ENCODE results near the gene GORASP2.

The GORASP2 gene

DNA sequence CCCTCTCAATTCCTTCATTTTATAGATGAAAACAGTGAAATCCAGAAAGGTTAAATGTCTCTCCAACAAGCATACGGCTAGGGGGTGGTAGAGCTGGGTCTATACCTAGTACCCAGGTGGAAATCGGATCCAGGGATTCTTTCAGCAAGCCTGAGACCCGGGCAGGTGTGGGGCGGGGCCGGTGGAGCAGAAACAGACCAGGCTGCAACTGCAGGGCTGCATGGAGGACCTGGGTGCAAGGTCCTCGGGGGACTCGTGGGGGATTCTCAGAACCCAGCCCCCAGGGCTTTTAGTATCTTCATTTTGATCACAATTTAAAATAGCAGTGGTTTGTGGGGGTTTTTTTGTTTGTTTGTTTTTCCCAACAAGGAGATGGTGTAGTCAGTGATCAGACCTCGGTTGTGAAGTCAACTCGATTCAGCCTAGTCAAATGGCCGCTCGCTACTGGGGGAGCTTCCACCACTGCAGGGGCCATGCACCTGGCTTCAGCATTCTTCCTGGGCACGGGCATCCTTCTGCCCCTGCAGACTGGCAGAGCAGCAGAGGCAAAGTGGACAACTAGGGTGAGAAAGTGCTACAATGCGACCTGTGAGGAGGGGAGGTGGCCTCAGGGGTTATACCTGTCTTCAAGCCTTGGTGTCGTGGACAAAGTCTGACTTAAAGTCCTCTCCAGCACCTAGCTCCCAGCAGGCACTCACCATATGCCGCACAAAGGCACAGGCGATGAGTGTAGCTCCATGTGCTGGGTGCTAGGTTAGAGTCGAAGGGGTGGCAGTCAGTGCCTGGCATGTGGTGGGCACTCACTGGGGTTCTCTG, 46.3 kb downstream of the GORASP2 start:
- peaks cover 5% of the 10 kb centered on the region for H3K4me1 Mint-ChIP-seq (ENCODE audit: low read depth)
- DNase-seq (ENCODE audit: low spot score): no peak
- no peak overlapping the region for H3K27ac Mint-ChIP-seq
- no peaks in the 10 kb centered on the region for H3K9me3 Mint-ChIP-seq
- H3K27me3 Mint-ChIP-seq (ENCODE audit: low read depth): no peaks in the 10 kb centered on the region
- no peaks in the 10 kb centered on the region for H3K36me3 Mint-ChIP-seq (ENCODE audit: low read depth)
- H3K4me3 Mint-ChIP-seq: no peak overlapping the region

DNA sequence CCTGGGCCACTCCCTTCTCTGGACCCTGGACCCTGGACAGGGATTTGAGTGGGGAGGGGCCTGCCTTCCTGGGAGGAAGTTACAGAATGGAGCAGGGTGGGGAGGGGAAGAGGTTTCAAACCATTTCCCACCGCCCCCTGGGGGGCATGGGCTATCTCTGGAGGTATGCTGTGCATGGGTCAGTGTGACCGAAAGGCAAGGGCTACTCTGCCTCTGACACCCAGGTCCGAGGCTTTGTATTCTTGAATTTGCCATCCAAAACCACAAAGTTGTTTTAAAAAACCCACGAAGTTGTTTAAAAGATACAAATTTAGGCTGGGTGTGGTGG, 46.9 kb downstream of the GORASP2 start:
- no peaks in the 10 kb centered on the region for H3K36me3 Mint-ChIP-seq (ENCODE audit: low read depth)
- no peak for DNase-seq (ENCODE audit: low spot score)
- H3K27me3 Mint-ChIP-seq (ENCODE audit: low read depth): no peaks in the 10 kb centered on the region
- H3K9me3 Mint-ChIP-seq: no peaks in the 10 kb centered on the region
- no peak overlapping the region for H3K27ac Mint-ChIP-seq
- H3K4me1 Mint-ChIP-seq (ENCODE audit: low read depth): peaks cover 5% of the 10 kb centered on the region
- no peak overlapping the region for H3K4me3 Mint-ChIP-seq

DNA sequence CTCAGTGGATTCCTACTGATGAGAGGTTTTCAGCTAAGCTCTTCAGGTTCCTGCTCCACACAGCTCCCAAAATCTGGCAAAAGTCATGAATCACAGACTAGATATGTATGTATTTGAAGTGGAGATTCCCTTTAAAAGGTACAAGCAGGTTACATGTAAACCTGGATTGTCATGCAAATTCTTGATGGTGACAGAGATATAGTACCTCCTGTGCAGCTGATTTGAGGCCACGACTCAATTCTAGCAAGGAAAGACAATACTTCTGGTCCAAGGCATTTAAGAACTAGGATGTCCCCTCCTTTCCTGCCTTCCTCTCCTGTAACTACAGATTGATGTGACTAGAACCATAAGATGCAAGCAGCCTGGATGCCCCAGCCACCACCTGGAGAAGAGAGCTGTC, 55.0 kb downstream of the GORASP2 start:
- DNase-seq (ENCODE audit: low spot score): no peak
- no peaks in the 10 kb centered on the region for H3K27me3 Mint-ChIP-seq (ENCODE audit: low read depth)
- H3K4me1 Mint-ChIP-seq (ENCODE audit: low read depth): no peaks in the 10 kb centered on the region
- no peak overlapping the region for H3K27ac Mint-ChIP-seq
- H3K9me3 Mint-ChIP-seq: no peaks in the 10 kb centered on the region
- no peak overlapping the region for H3K4me3 Mint-ChIP-seq
- H3K36me3 Mint-ChIP-seq (ENCODE audit: low read depth): peaks cover 6% of the 10 kb centered on the region

DNA sequence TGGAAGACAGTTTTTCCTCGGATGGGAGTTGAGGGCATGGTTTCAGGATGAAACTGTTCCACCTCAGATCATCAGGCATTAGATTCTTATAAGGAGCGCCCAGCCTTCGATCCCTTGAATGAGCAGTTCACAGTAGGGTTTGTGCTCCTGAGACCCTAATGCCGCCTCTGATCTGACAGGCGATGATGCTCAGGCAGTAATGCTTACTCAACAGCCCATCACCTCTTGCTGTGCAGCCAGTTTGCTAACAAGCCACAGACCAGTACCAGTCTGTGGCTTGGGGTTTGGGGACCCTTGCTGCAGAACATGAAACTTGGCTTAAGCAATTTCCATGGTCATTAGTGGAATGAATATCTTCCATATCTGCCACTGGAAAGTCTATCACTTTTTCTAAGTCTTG, 56.4 kb downstream of the GORASP2 start:
- Mint-ChIP-seq H3K36me3 (ENCODE audit: low read depth) (peaks cover 6% of the 10 kb centered on the region), H3K9me3 (no peaks in the 10 kb centered on the region), H3K27ac (no peak overlapping the region), H3K4me1 (ENCODE audit: low read depth) (no peaks in the 10 kb centered on the region), H3K4me3 (no peak overlapping the region), H3K27me3 (ENCODE audit: low read depth) (no peaks in the 10 kb centered on the region)
- DNase-seq (ENCODE audit: low spot score): no peak

DNA sequence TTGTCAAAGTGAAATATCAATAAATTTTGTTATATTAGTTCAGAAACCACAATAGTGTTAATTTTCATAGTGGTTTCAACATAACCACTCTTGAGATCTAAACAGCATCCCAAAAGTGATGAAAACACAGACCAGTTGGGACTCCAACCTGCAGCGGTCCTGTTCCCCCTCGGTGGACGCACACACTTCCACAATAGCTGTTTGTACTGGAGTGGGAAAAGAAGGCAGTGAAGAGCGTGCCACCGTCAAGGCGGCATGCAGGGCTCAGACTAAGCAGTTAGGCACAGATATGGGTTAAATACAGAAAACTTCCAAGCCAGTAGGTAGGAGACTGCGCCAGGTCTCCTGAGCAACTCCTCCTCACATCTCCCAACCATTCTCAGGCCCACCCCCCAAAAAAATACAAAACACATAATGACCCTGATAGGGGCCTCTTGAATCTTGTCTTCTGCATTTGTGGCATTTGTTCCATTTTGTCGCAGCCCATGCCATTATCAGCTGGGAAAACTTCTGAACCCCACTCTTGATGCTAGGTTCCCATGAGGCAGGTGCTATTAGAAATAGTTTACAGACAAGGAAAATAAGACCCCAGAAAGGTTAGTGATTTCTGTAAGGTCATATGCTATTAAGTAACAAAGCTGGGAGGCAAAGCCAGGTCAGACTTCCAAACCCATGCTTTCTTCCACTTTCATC, 57.7 kb downstream of the GORASP2 start:
- Mint-ChIP-seq H3K4me1 (ENCODE audit: low read depth) (peaks cover 2% of the 10 kb centered on the region), H3K27me3 (ENCODE audit: low read depth) (no peaks in the 10 kb centered on the region), H3K4me3 (no peak overlapping the region), H3K36me3 (ENCODE audit: low read depth) (peaks cover 12% of the 10 kb centered on the region), H3K9me3 (no peaks in the 10 kb centered on the region), H3K27ac (no peak overlapping the region)
- DNase-seq (ENCODE audit: low spot score): no peak

DNA sequence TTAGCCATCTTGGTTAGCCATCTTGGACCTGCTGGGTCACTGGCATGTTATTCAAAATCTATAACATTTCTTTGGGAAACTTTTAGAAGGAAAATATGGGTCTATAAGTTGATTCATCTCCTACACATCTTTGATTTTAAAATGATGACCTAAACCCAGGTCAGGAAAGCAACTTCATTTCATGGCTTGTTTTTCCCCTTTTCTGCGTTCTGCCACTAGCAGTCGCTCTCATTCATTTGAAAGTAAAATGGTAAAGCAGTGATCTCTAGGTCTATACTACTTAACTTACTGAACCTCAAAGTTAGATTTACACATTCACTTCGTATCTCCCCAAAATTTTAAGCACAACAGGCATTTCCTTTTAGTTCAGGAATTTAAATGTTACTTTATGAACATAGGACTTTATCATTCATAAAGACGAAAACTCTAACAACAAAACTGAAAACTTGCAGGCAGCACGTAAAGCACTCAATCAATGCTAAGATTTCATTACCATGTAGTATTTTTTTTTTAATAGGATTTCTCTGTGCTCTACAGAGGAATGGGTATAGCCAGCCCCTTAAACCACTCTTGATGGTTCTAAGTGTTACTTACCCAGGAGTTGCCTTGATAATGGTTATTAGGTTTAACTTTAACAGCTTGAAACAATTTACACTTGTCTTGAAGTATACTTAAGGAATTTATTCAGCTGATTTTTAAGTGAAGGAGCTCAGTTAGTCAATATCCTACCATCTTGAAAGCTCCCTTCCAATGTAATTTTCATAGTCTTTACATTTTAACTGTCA, 62.5 kb downstream of the GORASP2 start:
- Mint-ChIP-seq H3K36me3 (ENCODE audit: low read depth) (peaks cover 23% of the 10 kb centered on the region), H3K27ac (no peak overlapping the region), H3K4me3 (no peak overlapping the region), H3K27me3 (ENCODE audit: low read depth) (no peaks in the 10 kb centered on the region), H3K9me3 (no peaks in the 10 kb centered on the region), H3K4me1 (ENCODE audit: low read depth) (peaks cover 2% of the 10 kb centered on the region)
- DNase-seq (ENCODE audit: low spot score): no peak

DNA sequence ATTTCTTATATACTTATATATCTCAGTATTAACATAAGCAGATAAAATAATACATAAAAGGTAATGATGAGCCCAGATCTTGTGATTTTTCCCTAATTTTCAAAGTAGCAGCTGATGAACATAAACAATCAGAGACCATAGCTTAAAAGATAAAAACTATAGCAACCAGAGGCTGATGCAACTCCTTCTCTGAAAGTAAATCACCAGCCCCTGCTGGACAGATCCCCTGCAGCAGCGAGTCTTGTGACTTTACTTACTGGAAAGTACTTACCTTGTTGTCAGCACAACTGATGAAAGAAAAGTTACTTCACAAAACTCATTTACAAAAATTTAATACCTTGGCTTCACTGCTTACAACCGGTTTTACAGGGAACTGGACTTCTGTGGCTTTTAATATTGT, 67.3 kb downstream of the GORASP2 start:
- H3K9me3 Mint-ChIP-seq: no peaks in the 10 kb centered on the region
- no peak for DNase-seq (ENCODE audit: low spot score)
- no peaks in the 10 kb centered on the region for H3K4me1 Mint-ChIP-seq (ENCODE audit: low read depth)
- H3K36me3 Mint-ChIP-seq (ENCODE audit: low read depth): peaks cover 39% of the 10 kb centered on the region
- no peak overlapping the region for H3K27ac Mint-ChIP-seq
- no peaks in the 10 kb centered on the region for H3K27me3 Mint-ChIP-seq (ENCODE audit: low read depth)
- H3K4me3 Mint-ChIP-seq: no peak overlapping the region

DNA sequence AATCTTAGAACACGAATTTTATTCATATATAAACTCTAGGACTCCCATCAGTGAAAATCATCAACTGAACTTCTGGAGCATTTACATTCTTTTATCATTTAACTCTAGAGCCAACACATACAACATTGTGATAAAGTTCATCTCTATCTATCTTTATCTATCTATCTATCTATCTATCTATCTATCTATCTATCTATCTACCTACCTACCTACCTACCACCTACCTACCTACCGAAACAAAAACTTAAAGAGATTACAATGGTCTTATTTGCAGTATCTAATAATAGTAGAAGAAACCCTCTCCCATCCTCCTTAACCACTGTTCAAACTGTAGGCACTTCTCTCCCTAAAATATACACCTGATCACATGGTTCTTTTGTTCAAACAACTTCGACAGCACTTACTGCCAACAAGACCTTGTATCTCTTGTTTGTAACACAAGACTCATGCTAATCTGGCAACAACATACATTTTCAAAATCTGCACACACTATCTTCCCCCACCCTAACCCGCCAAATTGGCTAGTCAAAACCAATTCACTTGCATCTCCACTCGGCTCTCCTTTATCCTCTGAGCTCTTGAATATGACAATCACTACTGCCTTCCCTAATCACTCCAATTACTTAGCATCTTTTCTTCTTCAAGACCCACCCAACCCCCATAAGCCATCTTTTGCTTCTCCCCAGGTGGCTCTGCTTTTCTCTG, 69.0 kb downstream of the GORASP2 start:
- no peaks in the 10 kb centered on the region for H3K4me1 Mint-ChIP-seq (ENCODE audit: low read depth)
- H3K36me3 Mint-ChIP-seq (ENCODE audit: low read depth): peaks cover 46% of the 10 kb centered on the region
- no peaks in the 10 kb centered on the region for H3K27me3 Mint-ChIP-seq (ENCODE audit: low read depth)
- no peak overlapping the region for H3K27ac Mint-ChIP-seq
- no peak overlapping the region for H3K4me3 Mint-ChIP-seq
- H3K9me3 Mint-ChIP-seq: no peaks in the 10 kb centered on the region
- DNase-seq (ENCODE audit: low spot score): no peak

DNA sequence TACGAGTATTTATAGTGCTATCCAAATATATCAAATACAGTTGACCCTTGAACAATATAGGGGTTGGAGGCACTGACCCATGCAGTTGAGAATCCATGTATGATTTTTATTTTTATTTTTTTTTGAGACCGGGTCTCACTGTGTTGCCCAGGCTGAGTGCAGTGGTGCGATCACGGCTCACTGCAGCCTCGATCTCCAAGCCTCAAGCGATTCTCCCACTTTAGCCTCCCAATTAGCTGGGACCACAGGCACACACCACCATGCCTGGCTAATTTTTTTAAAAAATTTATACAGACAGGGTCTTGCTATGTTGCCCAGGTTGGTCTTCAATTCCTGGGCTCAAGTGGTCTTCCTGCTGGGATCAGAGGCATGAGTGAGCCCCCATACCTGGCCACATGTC, 70.6 kb downstream of the GORASP2 start:
- DNase-seq (ENCODE audit: low spot score): no peak
- Mint-ChIP-seq H3K9me3 (no peaks in the 10 kb centered on the region), H3K27me3 (ENCODE audit: low read depth) (no peaks in the 10 kb centered on the region), H3K36me3 (ENCODE audit: low read depth) (peaks cover 47% of the 10 kb centered on the region), H3K4me1 (ENCODE audit: low read depth) (no peaks in the 10 kb centered on the region), H3K4me3 (no peak overlapping the region), H3K27ac (no peak overlapping the region)

DNA sequence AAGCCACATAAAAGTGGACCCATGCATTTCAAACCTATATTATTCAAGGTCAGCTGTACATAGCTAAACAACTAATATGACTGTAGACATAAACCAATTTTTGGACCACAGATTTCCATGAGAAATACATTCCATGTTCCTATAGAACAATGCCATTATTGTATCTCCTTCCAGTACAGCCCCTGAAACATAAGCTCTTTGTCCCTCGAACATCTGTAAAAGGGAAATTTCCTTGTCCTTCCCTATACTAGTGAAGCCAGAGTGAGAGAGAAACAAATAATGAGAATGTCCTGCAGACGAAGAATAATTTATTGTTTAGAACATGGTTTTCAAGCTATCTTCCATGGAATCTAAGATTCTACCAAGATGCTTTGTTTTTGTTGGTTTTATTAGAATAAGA, 75.3 kb downstream of the GORASP2 start:
- no peaks in the 10 kb centered on the region for H3K27me3 Mint-ChIP-seq (ENCODE audit: low read depth)
- no peak overlapping the region for H3K27ac Mint-ChIP-seq
- DNase-seq (ENCODE audit: low spot score): no peak
- H3K36me3 Mint-ChIP-seq (ENCODE audit: low read depth): peaks cover 49% of the 10 kb centered on the region
- no peak overlapping the region for H3K4me3 Mint-ChIP-seq
- H3K4me1 Mint-ChIP-seq (ENCODE audit: low read depth): peaks cover 5% of the 10 kb centered on the region
- H3K9me3 Mint-ChIP-seq: no peaks in the 10 kb centered on the region

DNA sequence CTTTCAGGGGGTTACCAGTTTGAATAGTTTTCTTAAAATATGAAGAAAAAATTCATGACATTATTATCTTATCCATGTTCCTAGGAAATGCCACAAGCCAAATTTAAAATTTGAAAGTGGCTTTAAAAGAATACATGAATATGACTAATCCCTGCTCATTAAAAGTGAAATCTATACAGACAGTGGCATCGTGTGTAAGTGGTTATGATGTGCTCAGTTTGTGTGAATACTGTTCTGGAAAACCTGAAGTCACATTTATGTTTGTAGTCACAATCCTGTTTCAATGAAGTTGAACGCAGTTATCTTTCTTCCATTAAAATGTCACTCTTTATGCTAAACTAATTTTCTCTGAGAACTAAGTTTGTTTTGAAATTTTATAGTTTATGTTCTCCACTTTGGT, 75.8 kb downstream of the GORASP2 start:
- H3K4me1 Mint-ChIP-seq (ENCODE audit: low read depth): peaks cover 5% of the 10 kb centered on the region
- H3K36me3 Mint-ChIP-seq (ENCODE audit: low read depth): peaks cover 48% of the 10 kb centered on the region
- no peaks in the 10 kb centered on the region for H3K27me3 Mint-ChIP-seq (ENCODE audit: low read depth)
- H3K27ac Mint-ChIP-seq: no peak overlapping the region
- H3K4me3 Mint-ChIP-seq: no peak overlapping the region
- DNase-seq (ENCODE audit: low spot score): no peak
- no peaks in the 10 kb centered on the region for H3K9me3 Mint-ChIP-seq

DNA sequence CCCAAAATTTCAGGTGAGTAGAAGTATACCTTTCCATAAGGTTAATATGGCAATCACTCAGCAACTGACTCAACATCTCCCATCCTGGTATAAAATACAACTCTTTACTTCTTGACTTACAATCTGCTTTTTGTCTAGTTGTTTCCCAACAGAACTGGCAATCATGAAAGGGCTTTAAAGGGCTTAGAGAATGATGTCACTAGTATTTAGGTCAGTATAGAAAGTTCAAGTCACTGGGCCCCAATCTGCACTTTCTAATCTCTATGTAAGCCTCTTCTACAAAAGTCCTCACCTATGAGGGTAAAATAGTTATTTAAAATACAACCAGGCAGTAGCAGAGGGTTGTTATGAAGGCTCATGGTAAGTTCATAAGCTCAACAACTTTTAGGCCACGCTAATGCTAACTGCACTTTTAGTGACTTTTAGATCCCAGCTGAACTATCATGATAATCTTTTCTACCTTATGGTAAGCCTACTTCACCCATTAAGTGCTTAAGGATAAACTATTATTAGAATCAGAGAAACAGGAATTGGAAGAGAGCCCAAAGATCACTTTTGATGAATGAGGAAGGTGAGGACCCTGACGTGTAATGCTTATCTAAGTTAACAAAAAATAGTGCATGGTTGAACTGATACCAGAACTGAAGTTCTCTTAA, 79.6 kb downstream of the GORASP2 start:
- DNase-seq (ENCODE audit: low spot score): no peak
- no peaks in the 10 kb centered on the region for H3K27me3 Mint-ChIP-seq (ENCODE audit: low read depth)
- no peak overlapping the region for H3K27ac Mint-ChIP-seq
- H3K4me1 Mint-ChIP-seq (ENCODE audit: low read depth): peaks cover 5% of the 10 kb centered on the region
- H3K4me3 Mint-ChIP-seq: no peak overlapping the region
- H3K36me3 Mint-ChIP-seq (ENCODE audit: low read depth): peaks cover 42% of the 10 kb centered on the region
- H3K9me3 Mint-ChIP-seq: no peaks in the 10 kb centered on the region

DNA sequence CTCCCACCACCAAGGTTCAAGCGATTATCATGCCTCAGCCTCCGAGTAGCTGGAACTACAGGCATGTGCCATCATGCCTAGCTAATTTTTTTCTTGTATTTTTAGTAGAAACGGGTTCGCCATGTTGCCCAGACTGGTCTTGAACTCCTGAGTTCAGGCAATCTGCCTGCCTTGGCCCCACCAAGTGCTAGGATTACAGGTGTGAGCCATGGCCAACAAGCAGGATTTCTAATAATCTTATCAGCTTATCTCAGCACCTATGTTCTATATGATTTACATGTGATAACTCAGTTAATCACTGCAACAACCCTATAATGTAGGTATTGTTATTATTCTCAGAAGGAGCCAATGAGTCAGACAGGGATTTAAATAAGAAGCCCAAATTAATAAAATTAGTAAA, 80.3 kb downstream of the GORASP2 start:
- Mint-ChIP-seq H3K9me3 (no peaks in the 10 kb centered on the region), H3K36me3 (ENCODE audit: low read depth) (peaks cover 46% of the 10 kb centered on the region), H3K4me3 (no peak overlapping the region), H3K27ac (no peak overlapping the region), H3K4me1 (ENCODE audit: low read depth) (peaks cover 5% of the 10 kb centered on the region), H3K27me3 (ENCODE audit: low read depth) (no peaks in the 10 kb centered on the region)
- DNase-seq (ENCODE audit: low spot score): no peak
